Right cardiac atrium (tissue), 5 donors: ENCODE measurements around the gene SLF2. TPM values are rescaled to one million over a fixed set of nuclear protein-coding genes. Genes with fewer than 3 reads are reported as not detected.

Experiments
- ATAC-seq, 2 donors: fragments of 200-7000 bp; cut with Tn5 transposase; one replicate each; pipeline versions ENCODE4 v1.8.0 to v1.9.1; 2020; ENCODE audit warnings: moderate library complexity in 2 of 2, mild to moderate bottlenecking in 1 of 2
- DNase-seq, 3 donors: peaks; one replicate each; pipeline ENCODE4 v3.0.0-alpha.2; 2020
- H3K27ac ChIP-seq: one replicate; pipeline ENCODE4 v1.5.1; 2013; ENCODE audit warnings: mild to moderate bottlenecking, low read length, control low read depth, moderate library complexity
- H3K27me3 ChIP-seq: one replicate; pipeline ENCODE4 v1.6.1; 2013; ENCODE audit not compliant: control insufficient read depth, insufficient read depth
- H3K4me1 ChIP-seq: one replicate; pipeline ENCODE4 v1.6.1; 2013; ENCODE audit warnings: low read length; ENCODE audit not compliant: control insufficient read depth, insufficient read depth
- H3K4me3 ChIP-seq: one replicate; pipeline ENCODE4 v1.5.1; 2013; ENCODE audit warnings: low read length, control low read depth
- H3K9me3 ChIP-seq: one replicate; pipeline ENCODE4 v1.6.1; 2013; ENCODE audit warnings: low read length; ENCODE audit not compliant: control insufficient read depth
- WGBS: extraction: QIAGEN DNeasy Blood & Tissue Kit; methylation state at CpG from one replicate; pipeline ENCODE4 v1.1.7; 2013; 5-methylcytosine and 5-hydroxymethylcytosine counted together
- intact Hi-C, 4 donors: fragments of 100-400 bp; cut with DNase I; formaldehyde crosslinking; loops; one replicate each; pipeline versions ENCODE4 v1.11.0 to v1.14.0; 2022 to 2023
- polyA plus RNA-seq: library from polyadenylated mRNA; stranded (reverse); fragments of 200-250 nt; gene quantifications from one replicate; pipeline ENCODE4 v1.2.3, GENCODE V29; 2013
- total RNA-seq, 4 donors: library from RNA; stranded (reverse); fragmentation: NEBNext Ultra II Directional; extraction: Animal tissue kit (Norgen Biotek cat#: 25700); gene quantifications; one replicate each; pipeline ENCODE4 v1.2.1, GENCODE V29; 2021
- donor health status: healthy with polysubstance abuse.
- donor health status: DM: no; HTN: yes; CAD: no.
- donor health status: DM: no; HTN: no; CAD: no.
- donor health status: DM: no; HTN: yes; CAD: no; lungs with severe emphysema.
- donor health status: DM: yes; HTN: yes; CAD: no.

The SLF2 gene
- total and polyA plus RNA-seq, 5 donors = 7.4 to 22.6 (median 19.1) TPM

GRCh38 chr10:100904917-100905316 lies 7.8 kb upstream of the SLF2 start:
- ATAC-seq (no peak), DNase-seq (no peak)
- Histone ChIP-seq H3K27ac (no peak overlapping the region), H3K4me3 (no peak overlapping the region), H3K4me1 (no peaks in the 10 kb centered on the region), H3K27me3 (no peaks in the 10 kb centered on the region), H3K9me3 (no peaks in the 10 kb centered on the region)
- intact Hi-C loops = no loop called here
- 65% methylated on average over 2 of the region's 2 CpGs for WGBS

- no peaks in the 10 kb centered on the region for H3K9me3 ChIP-seq
- no peak for ATAC-seq
- WGBS = 39% methylated on average over 1 of the region's 1 CpG
- no peak for DNase-seq
- H3K27me3 ChIP-seq = no peaks in the 10 kb centered on the region
- no peak overlapping the region for H3K4me3 ChIP-seq
- intact Hi-C loops = no loop called here
- no peak overlapping the region for H3K27ac ChIP-seq
- H3K4me1 ChIP-seq = no peaks in the 10 kb centered on the region
These were observed 5.6 kb upstream of the SLF2 start for GRCh38 chr10:100907175-100907574.

GRCh38 chr10:100907773-100908363 lies 4.9 kb upstream of the SLF2 start:
- Histone ChIP-seq H3K4me1 (no peaks in the 10 kb centered on the region), H3K9me3 (no peaks in the 10 kb centered on the region), H3K27me3 (no peaks in the 10 kb centered on the region), H3K27ac (no peak overlapping the region), H3K4me3 (no peak overlapping the region)
- ATAC-seq (no peak), DNase-seq (no peak)
- 70% methylated on average over 4 of the region's 4 CpGs for WGBS
- intact Hi-C loops = no loop called here

- ATAC-seq = no peak
- H3K27me3 ChIP-seq = no peaks in the 10 kb centered on the region
- H3K27ac ChIP-seq = no peak overlapping the region
- no peak overlapping the region for H3K4me3 ChIP-seq
- H3K9me3 ChIP-seq = no peaks in the 10 kb centered on the region
- no peaks in the 10 kb centered on the region for H3K4me1 ChIP-seq
- intact Hi-C loops = no loop called here
- DNase-seq = no peak
- WGBS = 89% methylated on average over 8 of the region's 8 CpGs
These were observed 4.4 kb upstream of the SLF2 start for GRCh38 chr10:100908378-100908777.

- H3K9me3 ChIP-seq = no peaks in the 10 kb centered on the region
- no peak overlapping the region for H3K4me3 ChIP-seq
- no peak for DNase-seq
- no peak for ATAC-seq
- H3K4me1 ChIP-seq = no peaks in the 10 kb centered on the region
- no peak overlapping the region for H3K27ac ChIP-seq
- no peaks in the 10 kb centered on the region for H3K27me3 ChIP-seq
- WGBS = 30% methylated on average over 6 of the region's 6 CpGs
- intact Hi-C loops = no loop called here
These were observed 3.1 kb upstream of the SLF2 start for GRCh38 chr10:100909501-100910263.

GRCh38 chr10:100911472-100911871 lies 1.3 kb upstream of the SLF2 start:
- 84% methylated on average over 4 of the region's 4 CpGs for WGBS
- no peak overlapping the region for H3K27ac ChIP-seq
- no peak for DNase-seq
- no peaks in the 10 kb centered on the region for H3K27me3 ChIP-seq
- H3K4me1 ChIP-seq = no peaks in the 10 kb centered on the region
- H3K4me3 ChIP-seq = no peak overlapping the region
- intact Hi-C loops = no loop called here
- no peaks in the 10 kb centered on the region for H3K9me3 ChIP-seq
- no peak for ATAC-seq

GRCh38 chr10:100912013-100912604 lies 654 bp upstream of the SLF2 start:
- H3K4me3 ChIP-seq = peak overlapping the region; percentile 23
- peak in 1 of 2 donors; percentile 1 for ATAC-seq
- peak overlapping the region; percentile 95 for H3K27ac ChIP-seq
- no peaks in the 10 kb centered on the region for H3K27me3 ChIP-seq
- no peak for DNase-seq
- WGBS = 7% methylated on average over 12 of the region's 12 CpGs
- H3K9me3 ChIP-seq = no peaks in the 10 kb centered on the region
- no peaks in the 10 kb centered on the region for H3K4me1 ChIP-seq
- intact Hi-C loops = no loop called here

- ATAC-seq = no peak
- Histone ChIP-seq H3K27ac (no peak overlapping the region), H3K27me3 (no peaks in the 10 kb centered on the region), H3K9me3 (no peaks in the 10 kb centered on the region), H3K4me1 (no peaks in the 10 kb centered on the region), H3K4me3 (peak overlapping the region; percentile 67)
- intact Hi-C loops = no loop called here
- WGBS = 4% methylated on average over 10 of the region's 10 CpGs
- DNase-seq = no peak
These were observed 705 bp downstream of the SLF2 start for GRCh38 chr10:100913470-100913865.

GRCh38 chr10:100917071-100917470 lies 4.3 kb downstream of the SLF2 start:
- intact Hi-C loops = no loop called here
- Histone ChIP-seq H3K27ac (no peak overlapping the region), H3K9me3 (no peaks in the 10 kb centered on the region), H3K4me3 (no peak overlapping the region), H3K4me1 (no peaks in the 10 kb centered on the region), H3K27me3 (no peaks in the 10 kb centered on the region)
- 71% methylated on average over 3 of the region's 3 CpGs for WGBS
- DNase-seq (no peak), ATAC-seq (no peak)

- DNase-seq (no peak), ATAC-seq (no peak)
- H3K9me3 ChIP-seq = no peaks in the 10 kb centered on the region
- H3K4me3 ChIP-seq = no peak overlapping the region
- no peak overlapping the region for H3K27ac ChIP-seq
- H3K27me3 ChIP-seq = no peaks in the 10 kb centered on the region
- no peaks in the 10 kb centered on the region for H3K4me1 ChIP-seq
- intact Hi-C loops = no loop called here
These were observed 10.8 kb downstream of the SLF2 start for GRCh38 chr10:100923580-100923979.

- intact Hi-C loops = no loop called here
- ATAC-seq (no peak), DNase-seq (no peak)
- Histone ChIP-seq H3K4me3 (no peak overlapping the region), H3K27me3 (no peaks in the 10 kb centered on the region), H3K4me1 (no peaks in the 10 kb centered on the region), H3K9me3 (no peaks in the 10 kb centered on the region), H3K27ac (no peak overlapping the region)
- 83% methylated on average over 5 of the region's 5 CpGs for WGBS
These were observed 14.5 kb downstream of the SLF2 start for GRCh38 chr10:100927266-100927665.
